CD4-positive, alpha-beta T cell treated with Interleukin-15 for 4 hours (primary cell): ENCODE data around the gene SH3TC1.

Source experiments
- DNase-seq: peaks from one replicate; pipeline ENCODE4 v3.0.0-alpha.2; 2020; ENCODE audit warnings: low spot score

SH3TC1 gene

DNA sequence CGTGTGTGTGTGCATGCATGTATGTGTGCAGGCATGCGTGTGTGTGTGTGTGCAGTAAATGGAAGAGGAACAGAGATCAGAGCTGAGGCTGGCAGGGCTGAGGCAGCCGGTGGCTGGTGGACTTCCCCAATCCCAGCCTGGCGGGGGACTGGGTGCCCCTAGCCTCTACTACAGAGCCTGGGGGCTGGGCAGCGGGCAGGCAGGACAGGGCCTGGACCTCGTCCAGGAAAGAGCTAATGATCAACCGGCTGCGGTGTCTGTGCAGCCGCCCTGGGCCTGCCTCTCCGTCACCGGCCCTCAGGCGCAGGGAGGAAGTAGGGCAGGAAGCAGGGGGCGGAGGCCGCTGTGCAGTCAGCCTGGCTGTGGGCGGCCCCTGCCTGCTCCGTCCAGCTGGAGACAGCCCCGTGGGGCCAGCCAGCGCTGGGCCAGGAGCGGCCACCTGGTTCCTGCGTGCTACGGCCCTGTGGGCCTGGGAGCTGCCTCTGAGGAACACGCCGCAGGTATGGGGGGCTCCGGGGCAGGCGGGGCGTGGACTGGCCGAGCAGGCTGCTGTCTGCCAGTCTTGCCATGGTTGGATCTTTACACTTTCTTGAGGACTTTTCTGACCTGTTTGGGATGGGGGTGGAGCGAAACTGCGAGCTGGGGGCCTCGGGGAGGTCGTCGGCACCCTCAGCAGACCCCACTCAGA lies at the start of gene SH3TC1:
Gene SH3TC1, plus strand, starts transcription at position 385 of the 688 bp plus-strand sequence. CDS start 5,905 bp downstream, outside the sequence.
- DNase-seq: peak; percentile 63

DNA sequence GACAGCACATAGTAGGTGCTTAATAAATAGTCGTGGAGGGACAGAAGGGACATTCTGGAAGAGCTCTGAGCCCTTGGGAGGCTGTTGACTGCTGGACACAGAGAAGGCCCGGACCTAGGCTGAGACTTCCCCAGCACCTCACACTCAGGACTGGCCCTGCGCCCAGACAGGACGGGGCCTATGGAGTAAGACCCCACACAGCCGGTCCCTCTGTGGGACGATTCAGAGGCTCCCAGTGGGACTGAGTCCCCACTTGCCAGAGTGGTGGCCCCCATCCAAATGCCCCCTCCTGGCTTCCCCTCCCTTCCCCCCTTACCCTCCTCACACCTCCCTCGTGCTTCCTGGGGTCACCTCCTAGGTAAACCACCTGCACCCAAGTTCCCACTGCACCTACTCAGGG lies 49.4 kb upstream of the SH3TC1 start:
- no peak for DNase-seq

DNA sequence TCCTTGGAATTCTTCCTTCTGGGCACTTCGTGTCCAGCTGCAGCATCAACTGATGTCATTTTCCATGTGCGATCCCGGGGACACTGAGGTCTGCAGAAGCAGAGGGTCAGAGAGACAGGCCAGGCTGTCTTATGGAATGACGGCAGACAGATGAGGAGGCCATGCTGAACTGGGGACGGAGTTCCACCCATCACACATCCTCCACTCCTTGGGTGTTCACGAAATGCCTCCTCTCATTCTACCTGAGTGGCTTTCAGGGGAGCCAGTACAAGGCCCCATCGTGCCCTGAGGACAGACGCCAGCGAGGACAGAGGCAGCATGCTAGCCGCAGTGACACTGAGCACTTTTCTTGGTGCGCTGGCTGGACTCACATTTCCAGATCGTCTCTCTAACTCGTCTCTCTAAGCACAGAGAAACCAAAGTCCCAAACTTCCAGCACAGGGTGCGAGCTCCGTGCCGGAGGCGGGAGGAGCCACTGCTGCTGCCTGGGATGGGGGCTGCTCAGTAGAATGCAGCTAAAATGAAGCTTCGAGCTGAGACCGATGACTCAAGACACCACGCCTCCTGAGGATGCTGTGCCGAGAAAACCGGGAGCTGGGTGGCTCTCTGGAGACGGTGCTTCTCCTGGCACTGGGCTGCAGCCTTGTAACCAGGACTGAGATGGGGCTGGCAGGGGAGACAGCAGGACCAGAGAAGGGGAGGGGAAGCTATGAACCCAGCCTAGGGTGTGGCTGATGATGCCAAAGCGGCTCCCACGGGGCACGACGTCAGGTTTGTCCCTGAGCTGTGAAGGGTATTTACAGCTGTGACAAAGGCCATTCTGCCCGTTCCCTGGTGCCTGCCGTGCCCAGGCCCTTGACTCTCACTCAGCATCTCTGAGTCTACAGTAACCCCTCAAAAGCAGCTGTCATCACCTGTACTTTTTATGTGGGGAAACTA lies 48.7 kb upstream of the SH3TC1 start:
- DNase-seq: no peak

DNA sequence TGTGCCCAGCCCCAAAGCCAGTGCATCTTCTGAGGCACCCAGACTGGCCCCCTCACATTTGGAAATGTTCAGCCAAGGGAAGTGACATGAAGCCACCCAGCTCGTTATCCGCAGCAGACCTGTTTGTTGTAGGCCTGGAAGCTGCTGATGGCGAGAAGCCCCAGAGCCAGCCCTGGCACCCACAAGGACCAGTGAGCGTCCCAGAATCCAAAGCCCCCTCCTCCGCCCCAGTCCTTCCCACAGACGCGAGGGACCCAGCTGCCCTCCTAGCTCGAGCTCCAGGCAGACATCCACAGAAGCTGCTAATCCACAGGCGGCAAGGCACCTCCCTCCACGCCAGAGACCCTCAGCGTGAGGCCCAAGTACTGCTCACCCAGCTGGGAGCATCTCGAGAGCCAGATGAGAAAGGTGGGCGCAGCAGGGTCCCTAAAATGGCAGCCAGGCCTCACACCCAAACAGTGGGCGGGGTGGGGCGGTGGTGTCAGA lies 47.9 kb upstream of the SH3TC1 start:
- DNase-seq: no peak

DNA sequence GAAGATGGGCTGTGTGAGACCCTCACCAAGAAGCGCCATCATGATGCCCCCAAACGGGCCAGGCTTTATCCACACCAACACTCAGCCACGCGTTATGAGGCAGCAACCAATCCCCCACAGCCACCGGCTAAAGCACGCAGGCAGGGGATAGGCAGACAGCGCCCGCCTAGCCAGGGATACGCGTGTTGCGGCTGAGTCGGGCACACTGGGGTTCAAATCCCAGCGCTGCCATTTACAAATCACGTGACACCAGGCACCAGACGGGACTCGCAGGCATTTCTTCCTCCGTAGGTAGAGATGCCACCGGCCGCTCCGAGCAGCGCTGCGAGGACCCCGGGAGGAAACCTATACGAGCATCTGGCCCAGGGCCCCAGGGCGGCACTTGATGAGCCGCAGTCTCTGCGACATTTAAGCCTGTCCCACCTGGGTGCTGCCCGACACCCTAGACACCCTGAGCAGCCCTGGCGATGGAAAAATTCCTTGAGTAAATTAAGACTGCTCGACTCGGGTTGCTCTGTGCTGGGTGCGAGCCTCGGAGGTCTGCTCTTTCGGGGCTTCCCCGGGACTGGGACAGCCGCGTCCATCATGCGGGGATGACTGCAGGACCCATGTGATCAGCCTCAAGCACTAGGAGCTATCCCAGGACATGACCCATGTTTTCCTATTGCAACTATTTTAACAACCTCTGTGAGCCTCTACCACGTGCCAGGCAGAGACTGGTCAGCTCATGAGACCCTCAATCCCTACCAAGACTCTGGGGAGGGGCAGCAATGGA lies 46.8 kb upstream of the SH3TC1 start:
- DNase-seq: no peak

DNA sequence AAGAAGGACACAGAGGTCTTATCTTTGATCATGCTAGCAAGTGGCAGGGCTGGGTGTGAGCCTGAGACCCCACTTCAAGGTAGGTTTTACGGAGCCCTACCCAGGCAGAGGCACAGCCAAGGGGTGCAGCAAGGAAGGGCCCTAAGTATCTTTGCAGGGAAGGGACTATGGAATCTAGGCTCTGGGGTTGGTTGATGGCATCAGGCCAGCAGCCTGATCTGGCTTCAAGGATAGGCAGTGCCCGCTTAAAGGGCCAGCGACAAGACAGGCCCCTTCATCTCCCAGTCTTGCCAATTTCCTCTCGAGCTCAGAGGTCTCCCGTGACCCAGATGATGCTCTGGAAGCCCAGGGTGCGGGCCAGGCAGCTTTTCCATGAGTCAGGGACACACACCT lies 46.2 kb upstream of the SH3TC1 start:
- DNase-seq: no peak

DNA sequence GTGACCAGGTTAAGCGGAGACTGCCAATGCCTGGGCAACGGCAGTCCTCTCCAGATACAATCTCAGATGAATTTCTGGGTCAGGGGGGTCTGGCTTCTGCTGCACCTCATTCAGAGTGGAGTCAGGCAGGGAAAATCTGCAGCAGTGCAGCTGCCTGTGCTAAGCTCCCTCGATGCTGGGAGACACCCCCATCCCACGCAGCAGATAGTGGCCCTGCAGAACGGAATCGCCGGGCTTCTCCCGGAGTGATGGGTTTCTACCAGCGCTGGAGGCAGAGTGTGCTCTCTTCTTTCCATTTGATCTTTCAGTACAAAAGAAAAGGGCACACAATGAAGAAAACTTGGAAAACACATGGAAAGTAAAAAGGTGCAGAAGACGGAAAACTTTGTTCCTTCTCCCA lies 45.6 kb upstream of the SH3TC1 start:
- DNase-seq: no peak

DNA sequence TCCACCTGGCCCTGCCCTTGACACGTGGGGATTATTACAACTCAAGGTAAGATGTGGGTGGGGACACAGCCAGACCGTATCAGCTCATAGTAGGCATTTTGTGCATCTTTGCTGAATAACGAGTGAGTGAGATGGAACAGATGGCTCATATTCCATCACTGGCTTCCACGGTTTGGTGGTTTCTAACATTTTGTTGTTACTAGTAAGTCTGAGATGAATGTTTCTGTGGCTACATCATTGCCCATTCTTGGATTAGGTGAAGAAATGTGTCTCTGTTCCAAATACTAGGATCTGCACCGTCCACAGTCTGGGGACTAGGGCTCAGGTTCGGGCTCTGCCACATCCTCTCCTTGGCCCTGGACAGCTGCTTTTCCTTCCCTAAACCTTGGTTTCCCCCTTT lies 44.0 kb upstream of the SH3TC1 start:
- DNase-seq: no peak

DNA sequence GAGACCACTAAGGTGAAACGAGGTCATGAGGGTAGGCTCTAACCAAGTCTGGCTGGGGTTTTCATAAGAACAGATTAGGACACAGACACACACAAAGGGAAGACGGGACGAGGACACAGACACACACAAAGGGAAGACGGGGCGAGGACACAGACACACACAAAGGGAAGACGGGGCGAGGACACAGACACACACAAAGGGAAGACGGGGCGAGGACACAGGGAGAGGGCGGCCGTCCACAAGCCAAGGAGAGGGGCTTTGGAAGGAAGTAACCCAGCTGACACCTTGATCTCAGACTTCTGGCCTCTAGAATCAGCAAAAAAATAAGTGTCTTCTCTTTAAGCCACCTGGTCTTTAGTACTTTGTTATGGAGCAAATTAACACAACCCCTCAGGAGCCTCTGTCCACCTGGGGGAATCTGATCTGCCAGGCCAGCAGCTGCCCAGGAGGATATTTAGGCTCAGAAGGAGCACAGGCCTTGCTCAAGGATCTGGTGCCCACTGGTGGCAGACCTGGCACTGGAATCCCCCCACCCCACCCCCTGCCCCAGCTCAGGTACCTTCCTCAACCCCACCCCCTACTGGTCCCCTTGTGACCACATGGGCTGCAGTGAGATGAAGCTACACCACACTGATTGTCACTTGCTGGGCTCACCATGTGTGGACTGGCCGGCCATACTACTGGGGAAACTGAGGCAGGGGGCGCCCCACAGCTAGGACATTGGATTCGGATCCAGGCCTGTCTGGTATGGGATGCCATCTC lies 43.2 kb upstream of the SH3TC1 start:
- no peak for DNase-seq

DNA sequence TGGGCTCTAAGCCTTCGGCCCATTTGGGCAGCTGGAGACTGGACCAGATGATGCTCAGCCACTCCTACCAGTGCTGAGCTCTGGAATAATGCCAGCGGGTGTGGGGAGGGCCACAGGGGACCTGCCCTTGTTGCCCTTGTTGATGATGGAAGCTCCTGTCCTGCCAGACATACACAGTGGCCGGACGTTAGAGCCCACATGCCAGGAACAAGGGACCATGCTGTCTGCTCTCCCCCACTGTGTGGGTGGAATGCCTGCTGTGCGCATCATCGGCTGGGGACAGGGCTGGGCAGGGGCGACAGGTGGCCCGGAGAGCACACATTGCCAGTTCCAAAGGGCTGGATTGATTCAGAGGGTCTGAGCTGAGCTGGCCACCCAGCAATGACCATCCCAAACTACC lies 42.5 kb upstream of the SH3TC1 start:
- DNase-seq: no peak

DNA sequence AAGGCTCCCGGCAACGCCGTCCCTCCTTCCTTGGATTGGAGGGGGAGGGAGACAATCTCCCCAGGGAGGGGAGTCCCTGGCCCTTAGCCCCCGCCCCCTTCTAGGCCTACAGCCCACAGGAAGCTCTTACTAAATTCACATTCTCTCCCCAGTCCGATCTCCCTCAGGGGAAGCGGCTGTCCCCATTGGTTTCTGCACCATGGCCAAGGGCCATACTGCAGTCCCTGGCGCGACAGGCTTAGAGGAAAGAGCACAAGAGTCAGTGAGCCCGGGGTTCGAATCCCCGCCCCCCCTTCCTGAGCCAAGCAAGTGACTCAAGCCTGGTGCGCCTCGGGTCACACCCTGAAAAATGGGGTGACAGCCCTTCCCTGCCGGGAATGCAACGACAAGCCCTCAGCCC lies 41.6 kb upstream of the SH3TC1 start:
- no peak for DNase-seq

DNA sequence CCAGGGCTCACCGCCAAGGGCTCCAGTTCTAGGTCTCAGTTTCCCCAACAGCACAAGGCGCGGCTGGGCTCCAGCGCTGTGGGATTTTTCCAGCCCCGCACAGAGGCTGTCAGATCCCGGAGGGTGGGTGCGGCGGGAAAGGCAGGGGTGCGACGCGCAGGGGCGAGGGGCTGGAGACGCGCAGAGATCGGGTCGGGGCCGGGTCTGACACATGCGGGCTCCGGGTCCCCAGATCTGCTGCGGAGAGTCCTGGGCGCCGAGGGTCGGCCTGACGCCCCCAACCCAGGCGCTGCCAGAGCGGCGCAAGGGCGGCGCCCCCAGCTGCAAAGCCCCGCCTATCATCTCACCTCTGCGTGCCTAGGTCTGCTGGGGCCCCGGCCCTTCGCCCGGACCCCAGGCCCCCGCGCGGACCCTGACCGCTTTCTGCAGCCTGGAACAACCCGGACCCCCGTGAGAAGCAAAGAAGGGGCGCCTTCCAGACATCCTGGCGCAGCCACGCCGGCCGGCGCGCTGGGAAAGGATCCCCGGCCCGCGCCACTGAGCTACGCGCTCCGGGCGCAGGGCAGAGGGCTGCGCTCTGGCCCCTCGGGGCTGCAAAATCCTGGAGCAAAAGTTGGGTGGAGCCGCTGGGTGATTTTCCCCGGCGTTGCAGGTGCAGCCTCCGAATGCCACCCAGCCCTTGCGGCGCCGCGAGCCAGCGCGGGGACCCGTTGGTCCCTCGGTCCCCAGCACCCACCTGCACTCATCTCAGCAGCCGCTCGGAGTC lies 41.0 kb upstream of the SH3TC1 start:
- no peak for DNase-seq

DNA sequence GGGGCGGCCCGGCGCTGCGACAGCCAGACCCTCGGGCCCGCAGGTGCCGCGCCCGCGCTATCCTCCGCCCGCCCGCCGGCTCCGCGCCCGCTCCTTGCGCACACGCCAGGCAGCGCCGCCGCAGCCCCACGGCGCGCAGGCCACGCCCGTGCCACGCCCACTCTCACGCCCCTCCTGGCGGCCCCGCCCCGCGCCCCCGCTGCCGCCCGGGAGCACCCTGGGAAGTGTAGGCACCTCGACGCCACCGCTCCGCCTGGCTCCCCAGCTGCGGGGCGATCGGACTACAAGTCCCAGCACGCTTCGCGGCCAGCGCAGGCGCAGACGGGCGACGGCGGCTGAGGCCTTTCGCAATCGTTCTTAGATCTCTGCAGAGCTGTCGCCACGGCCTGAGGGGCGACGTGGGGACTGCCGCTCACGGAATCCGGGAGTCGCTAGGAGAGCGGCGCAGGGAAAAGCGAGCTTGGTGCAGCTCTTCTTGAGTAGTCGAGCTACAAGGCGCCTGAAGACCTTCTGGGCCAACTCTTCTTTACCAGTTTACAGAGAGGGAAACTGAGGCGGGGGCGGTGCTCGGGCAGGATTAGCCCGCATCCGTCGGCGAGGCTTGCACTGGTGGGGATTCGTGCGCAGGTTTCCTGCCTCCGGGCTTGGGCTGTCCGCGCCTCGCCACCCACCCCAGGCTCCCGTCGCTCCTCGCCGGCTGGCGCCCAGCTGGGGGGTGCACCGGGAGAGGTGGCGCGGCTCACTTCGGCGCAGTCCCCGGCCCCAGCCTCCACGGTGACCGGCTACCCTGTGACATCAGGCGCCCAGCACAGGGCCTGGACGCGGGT lies 40.2 kb upstream of the SH3TC1 start, which contains the start of gene ABLIM2:
Gene ABLIM2, minus strand, starts transcription at position 104 of the 827 bp plus-strand sequence. CDS start 124 bp downstream, outside the sequence.
- peak; percentile 99 for DNase-seq

DNA sequence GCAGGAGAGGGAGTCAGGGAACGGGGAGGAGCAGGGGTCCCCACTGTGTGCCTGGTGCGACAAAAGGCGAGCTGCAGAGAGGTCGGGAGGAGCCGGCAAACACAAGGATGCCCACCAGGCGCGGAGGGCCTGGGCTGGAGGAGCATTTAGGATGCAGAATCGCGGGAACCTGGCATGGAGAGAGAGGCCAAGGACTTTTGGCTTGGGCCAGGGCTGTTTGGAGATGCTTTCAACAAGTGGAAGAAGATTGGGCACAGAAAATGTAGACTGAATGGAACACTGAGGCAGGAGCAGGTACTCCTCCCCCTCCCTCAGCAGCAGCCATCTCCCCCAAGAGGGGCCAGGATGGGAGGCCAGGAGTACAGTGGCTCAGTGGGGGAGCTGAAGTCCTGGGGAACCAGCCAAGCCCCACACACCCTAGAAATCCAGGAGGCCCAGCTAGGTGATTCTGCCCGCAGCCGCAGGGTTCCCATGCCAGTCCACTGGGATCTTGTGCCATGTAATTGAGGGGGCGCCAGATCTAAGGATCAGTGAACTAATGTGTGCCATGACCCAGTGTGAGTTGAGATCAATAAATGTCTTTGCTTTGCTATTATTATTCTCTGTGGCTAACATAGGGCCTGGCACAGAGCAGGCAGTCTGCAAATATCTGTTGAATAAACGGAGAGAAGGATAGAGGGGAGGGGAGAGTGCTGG lies 39.4 kb upstream of the SH3TC1 start:
- no peak for DNase-seq

DNA sequence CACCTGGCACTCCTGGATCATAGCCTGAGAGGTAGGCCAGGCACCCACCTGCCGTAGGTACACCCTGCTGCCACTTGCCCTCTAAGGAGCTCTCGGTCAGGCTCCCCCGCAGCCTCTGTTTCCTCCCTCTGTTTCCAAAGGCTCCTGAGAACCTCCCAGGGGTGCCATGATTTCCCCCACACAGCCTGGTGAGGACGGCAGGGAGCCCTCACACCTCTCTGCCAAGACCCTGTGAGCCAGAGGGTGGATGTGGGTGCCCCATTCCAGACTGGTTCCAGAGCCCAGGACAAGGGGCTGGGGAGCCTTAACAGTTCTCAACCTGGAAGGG lies 38.9 kb upstream of the SH3TC1 start:
- DNase-seq: no peak

DNA sequence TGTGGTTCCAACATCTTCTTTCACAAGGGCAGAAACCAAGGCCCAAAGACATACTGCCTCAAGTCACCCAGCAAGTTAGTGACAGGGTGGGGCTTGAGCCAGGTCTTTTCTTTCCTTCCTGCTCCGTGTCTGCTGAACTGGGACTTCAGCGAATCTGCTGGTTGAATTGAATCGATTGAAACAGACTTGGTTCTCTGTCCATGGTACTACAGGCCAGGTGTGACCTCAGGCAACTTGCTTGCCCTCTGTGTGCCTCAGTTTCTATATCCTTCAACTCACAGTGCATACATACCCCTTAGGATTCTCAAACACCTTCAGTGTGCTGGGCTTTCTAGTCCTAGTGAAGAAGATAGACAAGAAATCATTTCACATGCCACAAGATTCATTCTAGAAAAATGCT lies 38.5 kb upstream of the SH3TC1 start:
- no peak for DNase-seq

DNA sequence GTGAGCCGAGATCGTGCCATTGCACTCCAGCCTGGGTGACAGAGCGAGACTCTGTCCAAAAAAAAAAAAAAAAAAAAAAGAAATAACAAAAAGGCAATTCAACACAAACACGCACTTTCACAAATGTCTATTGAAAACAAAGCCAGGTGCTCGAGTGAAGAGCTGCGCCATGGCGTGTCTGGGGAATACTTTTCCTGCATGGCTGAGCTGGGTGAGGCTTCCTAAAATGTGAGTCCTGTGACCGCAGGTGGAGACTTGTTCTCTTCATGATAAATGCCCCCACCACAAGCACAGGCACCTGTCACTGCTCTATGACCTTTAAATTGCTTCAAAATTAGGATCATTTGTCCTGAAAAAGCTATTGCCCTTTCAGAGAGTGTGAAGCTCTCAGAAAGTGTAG lies 36.5 kb upstream of the SH3TC1 start:
- DNase-seq: no peak

DNA sequence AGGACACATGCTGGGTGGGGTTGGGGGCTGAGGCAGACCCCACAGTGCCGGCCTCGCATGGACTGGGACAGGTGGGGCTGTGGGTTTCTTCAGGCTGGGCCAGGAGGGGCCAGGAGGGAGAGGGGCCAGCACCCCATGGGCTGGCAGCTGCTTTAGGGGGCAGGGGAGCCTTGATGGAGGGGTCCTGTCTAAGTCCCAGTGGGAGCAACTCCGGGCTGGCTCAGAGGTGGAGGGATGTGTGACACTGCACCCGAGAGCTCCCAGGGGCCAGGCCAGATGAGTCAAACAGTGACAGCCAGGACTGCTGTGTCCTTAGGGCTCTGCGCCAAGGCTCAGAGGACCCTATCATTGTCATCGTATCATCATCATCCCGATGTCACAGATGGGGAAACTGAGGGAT lies 36.1 kb upstream of the SH3TC1 start:
- no peak for DNase-seq

DNA sequence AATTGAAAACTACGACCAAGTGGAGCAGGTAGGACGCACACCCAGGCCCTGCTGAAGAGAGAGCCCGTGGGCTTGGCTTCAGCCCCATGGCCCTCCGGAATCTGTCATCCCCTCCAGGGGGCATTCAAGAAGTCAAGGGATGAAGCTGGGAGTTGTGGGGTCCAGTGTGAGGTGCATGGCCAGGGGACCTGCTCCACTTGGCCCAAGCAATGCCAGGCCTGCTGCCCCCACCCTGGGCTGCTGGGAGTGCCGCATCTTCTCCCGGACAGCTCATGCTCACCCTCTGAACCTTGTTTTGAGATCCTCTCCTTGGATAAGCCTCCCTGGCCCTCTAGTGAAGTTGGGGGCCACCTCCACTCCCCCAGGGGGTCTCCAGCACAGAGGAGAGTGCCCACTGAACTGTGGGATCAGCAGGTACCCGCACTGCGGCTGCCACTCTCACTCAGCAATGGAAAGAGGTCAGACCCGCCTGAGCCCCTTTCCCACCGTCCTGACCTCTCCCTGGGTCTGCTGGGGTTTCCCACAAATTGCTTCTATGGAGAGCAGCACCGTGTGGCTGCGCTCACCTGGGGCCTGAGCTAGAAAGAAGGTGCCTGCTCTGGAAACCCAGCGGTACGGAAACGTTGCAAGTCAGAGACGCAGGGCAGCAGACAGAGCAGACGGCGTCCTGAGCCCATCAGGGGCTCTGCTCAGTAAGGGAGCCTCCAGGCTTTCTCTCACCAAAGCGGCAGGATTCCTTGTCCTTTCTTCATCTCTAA lies 35.5 kb upstream of the SH3TC1 start:
- DNase-seq: no peak
